Breast epithelium (tissue), 3 donors: ENCODE data around the gene SPTLC1.

Source experiments
- CTCF ChIP-seq, 3 donors: fragments of 450-650 bp; IDR thresholded peaks; one replicate each; pipeline ENCODE4 v1.5.1; 2016 to 2017; ENCODE audit warnings: antibody characterized with exemption in 3 of 3, mild to moderate bottlenecking in 3 of 3, moderate library complexity in 3 of 3
- POLR2AphosphoS5 ChIP-seq, 3 donors: sonication (generic); formaldehyde crosslinking; IDR thresholded peaks; one replicate each; pipeline ENCODE4 v1.6.1; 2017; ENCODE audit warnings: antibody characterized with exemption in 3 of 3

- TF ChIP-seq CTCF (IDR thresholded peaks at IDR 0.05) = no peak
- TF ChIP-seq POLR2AphosphoS5 (IDR thresholded peaks at IDR 0.05) = no peak
Measured at GRCh38 chr9:91994422-91994821, 120.8 kb downstream of the SPTLC1 start.
